ENCODE data around the gene CLEC3B. TPM values are rescaled to one million over a fixed set of nuclear protein-coding genes. Genes with fewer than 3 reads are reported as not detected.

The CLEC3B gene
- total and polyA plus RNA-seq, 12 donors: 34.8 to 355 (median 59.4) TPM

DNA sequence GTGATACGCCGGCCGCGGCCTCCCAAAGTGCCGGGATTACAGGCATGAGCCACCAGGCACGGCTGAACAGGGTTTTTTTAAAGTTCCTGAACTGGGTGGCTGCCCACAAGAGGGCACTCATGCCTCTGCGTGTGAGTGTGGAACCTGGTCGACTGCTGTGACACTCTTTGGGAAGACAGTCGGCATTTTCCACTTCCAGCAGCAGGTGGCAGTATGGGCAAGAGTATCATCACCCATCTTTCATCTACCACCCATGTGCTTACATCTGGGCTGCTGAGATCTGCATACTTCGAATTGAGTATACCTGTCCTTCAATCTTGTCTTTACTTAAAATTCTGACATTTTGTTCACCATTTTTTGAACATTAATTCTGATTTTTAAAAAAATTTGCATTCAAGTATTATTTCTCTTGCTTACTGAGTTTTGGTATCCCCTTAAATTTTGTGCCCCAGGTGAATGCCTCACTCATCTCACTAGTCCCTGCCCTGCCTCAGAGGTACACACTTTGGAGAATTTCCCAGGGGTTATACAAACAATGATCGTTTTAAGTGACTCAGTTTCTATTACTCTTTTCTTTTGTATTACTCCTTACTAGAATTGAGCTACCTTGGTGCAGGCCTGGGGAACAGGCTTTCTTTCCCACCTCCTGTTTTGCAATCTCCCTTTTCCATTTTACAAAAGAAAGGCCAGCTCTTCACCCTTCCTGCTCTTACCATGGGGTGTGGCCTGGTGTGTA is 11.8 kb downstream of the CLEC3B start:
- peak overlapping the region in 5 of 10 donors; percentile 25 to 62 (median 32) for H3K27ac ChIP-seq
- TF ChIP-seq, protein P1, sequence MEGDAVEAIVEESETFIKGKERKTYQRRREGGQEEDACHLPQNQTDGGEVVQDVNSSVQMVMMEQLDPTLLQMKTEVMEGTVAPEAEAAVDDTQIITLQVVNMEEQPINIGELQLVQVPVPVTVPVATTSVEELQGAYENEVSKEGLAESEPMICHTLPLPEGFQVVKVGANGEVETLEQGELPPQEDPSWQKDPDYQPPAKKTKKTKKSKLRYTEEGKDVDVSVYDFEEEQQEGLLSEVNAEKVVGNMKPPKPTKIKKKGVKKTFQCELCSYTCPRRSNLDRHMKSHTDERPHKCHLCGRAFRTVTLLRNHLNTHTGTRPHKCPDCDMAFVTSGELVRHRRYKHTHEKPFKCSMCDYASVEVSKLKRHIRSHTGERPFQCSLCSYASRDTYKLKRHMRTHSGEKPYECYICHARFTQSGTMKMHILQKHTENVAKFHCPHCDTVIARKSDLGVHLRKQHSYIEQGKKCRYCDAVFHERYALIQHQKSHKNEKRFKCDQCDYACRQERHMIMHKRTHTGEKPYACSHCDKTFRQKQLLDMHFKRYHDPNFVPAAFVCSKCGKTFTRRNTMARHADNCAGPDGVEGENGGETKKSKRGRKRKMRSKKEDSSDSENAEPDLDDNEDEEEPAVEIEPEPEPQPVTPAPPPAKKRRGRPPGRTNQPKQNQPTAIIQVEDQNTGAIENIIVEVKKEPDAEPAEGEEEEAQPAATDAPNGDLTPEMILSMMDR (IDR thresholded peaks at IDR 0.05): peak; percentile 80 to 94 (median 89)
- WGBS, 2 donors: 6 to 8% methylated on average over 11 of the region's 11 CpGs
- H3K9me3 ChIP-seq: no peaks in the 10 kb centered on the region
- peaks cover 0 to 32% (median 0%) of the 10 kb centered on the region in 9 donors for H3K36me3 ChIP-seq
- H3K27me3 ChIP-seq: no peaks in the 10 kb centered on the region
- ATAC-seq: peak; percentile 63 to 86 (median 82)
- peaks cover 3 to 62% (median 33%) of the 10 kb centered on the region in 9 donors for H3K4me1 ChIP-seq
- peak overlapping the region in 2 of 10 donors; percentile 24 to 26 for H3K4me3 ChIP-seq
- intact Hi-C loops (cut with DNase I): loop anchor here in 8 of 10 donors (2.0 to 10.0 kb wide), 11 partner anchors 61 to 627 kb away; partner anchors contain the start of genes EXOSC7 (in 3 of the 8) and ZDHHC3 (in 3 of the 8)
- peak; percentile 86 to 93 for DNase-seq

DNA sequence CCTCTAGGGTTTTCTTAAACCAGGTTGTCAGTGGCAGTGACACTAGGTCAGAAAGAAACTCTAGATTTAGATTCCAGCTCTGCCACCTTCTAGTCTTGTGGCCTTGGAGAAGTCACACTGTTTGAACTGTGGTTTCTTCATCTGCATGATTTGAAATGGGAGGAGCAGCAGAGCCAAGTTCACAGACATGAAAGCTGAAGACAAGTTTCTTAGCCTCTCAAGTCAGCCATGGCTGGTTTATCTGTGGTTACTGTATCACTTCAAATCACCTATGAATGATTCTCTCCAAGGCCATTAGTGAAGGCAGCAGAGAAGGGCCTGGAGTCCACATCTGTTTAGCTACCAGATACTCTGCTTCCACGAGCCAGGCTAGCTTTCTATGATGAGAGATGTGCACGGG is 15.6 kb downstream of the CLEC3B start:
- Histone ChIP-seq H3K4me1 (peaks cover 0 to 55% (median 6%) of the 10 kb centered on the region in 9 donors), H3K27me3 (no peaks in the 10 kb centered on the region), H3K27ac (peak overlapping the region in 1 of 10 donors; percentile 32), H3K36me3 (peaks cover 0 to 12% (median 0%) of the 10 kb centered on the region in 9 donors), H3K4me3 (no peak overlapping the region), H3K9me3 (no peaks in the 10 kb centered on the region)
- ATAC-seq (no peak), DNase-seq (no peak)
- TF ChIP-seq, protein P1 (IDR thresholded peaks at IDR 0.05): no peak
- intact Hi-C loops (cut with DNase I): loop anchor here in 8 of 10 donors (2.0 to 10.0 kb wide), 5 partner anchors 166 to 457 kb away; no protein-coding TSS in a partner anchor
- WGBS, 2 donors: 93 to 96% methylated on average over 2 of the region's 2 CpGs

DNA sequence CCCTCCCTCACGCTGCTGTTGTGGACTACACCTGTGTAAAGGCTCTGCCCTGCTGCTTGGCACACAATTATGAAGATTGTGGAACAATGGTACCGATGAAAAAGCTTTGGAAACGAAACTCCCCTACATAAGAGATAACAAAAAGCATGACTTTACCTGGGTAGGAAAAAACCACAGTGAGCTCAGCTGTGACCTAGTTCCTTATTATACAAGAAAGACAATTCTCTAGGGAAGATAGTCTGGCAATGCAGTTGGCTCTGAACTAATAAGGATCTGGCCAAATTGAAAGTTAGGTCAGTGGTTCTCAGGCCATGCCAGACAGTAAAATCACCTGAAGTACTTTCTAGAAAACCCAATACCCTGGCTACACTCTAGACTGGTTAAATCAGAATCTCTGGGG is 16.1 kb downstream of the CLEC3B start:
- DNase-seq (no peak), ATAC-seq (no peak)
- Histone ChIP-seq H3K4me3 (no peak overlapping the region), H3K27ac (peak overlapping the region in 1 of 10 donors; percentile 79), H3K36me3 (peaks cover 0 to 7% (median 0%) of the 10 kb centered on the region in 9 donors), H3K9me3 (no peaks in the 10 kb centered on the region), H3K27me3 (no peaks in the 10 kb centered on the region), H3K4me1 (peaks cover 0 to 50% (median 1%) of the 10 kb centered on the region in 9 donors)
- TF ChIP-seq, protein P1 (IDR thresholded peaks at IDR 0.05): no peak
- intact Hi-C loops (cut with DNase I): loop anchor here in 4 of 10 donors (5.0 to 10.0 kb wide), 3 partner anchors 165 to 455 kb away; no protein-coding TSS in a partner anchor
- WGBS, 2 donors: 81 to 89% methylated on average over 3 of the region's 3 CpGs

DNA sequence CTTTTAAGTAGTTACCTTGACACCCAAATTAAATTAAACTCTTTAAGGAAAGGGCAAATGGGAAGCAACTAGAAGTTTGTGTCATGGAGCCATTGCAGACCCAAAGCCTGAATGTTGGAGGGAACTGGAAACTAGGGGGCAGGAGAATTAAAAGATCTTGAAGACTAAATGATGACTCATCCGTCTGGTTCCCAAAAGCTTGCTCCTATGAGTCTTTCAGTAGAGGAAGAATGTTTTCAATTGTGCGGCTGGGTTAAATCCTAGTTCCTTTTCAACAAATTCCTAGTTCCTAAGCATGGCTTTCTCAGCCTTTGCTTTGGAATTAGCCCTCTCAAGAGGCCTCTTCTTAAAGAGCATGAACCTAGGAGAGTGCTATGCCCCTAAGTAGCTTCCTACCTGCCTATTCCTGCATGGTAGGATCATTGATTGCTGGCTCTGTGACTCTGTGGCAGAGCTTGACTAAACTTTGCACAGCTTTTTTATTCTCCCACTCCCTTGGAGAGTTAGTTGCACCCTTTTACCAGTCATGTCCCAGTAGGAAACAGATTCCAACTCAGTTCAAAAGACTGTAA is 17.7 kb downstream of the CLEC3B start:
- ATAC-seq (peak in 3 of 8 donors; percentile 18 to 51 (median 24)), DNase-seq (no peak)
- H3K27me3 ChIP-seq: no peaks in the 10 kb centered on the region
- H3K9me3 ChIP-seq: no peaks in the 10 kb centered on the region
- H3K36me3 ChIP-seq: peaks cover 0 to 6% (median 0%) of the 10 kb centered on the region in 9 donors
- intact Hi-C loops (cut with DNase I): loop anchor here in 4 of 10 donors (5.0 to 10.0 kb wide), 3 partner anchors 163 to 453 kb away; no protein-coding TSS in a partner anchor
- 68 to 69% methylated on average over 2 of the region's 2 CpGs for WGBS, 2 donors
- TF ChIP-seq, protein P1 (IDR thresholded peaks at IDR 0.05): peak in 3 of 9 donors; percentile 13 to 34 (median 14)
- peaks cover 0 to 44% (median 0%) of the 10 kb centered on the region in 9 donors for H3K4me1 ChIP-seq
- no peak overlapping the region for H3K4me3 ChIP-seq
- peak overlapping the region in 1 of 10 donors; percentile 79 for H3K27ac ChIP-seq

All from heart right ventricle (tissue), 16 donors.